Stimulated activated CD4-positive, alpha-beta T cell treated with anti-CD3 and anti-CD28 coated beads, TNF-alpha, amount 100 ng/mL, for 1 hour (primary cell): Measurements from ENCODE around the gene HNRNPUL1.

ENCODE experiments used
- DNase-seq, 3 donors: peaks; one replicate each; pipeline ENCODE4 v3.0.0-alpha.2; 2020; ENCODE audit warnings: low read depth in 3 of 3, low spot score in 1 of 3

The HNRNPUL1 gene

DNA sequence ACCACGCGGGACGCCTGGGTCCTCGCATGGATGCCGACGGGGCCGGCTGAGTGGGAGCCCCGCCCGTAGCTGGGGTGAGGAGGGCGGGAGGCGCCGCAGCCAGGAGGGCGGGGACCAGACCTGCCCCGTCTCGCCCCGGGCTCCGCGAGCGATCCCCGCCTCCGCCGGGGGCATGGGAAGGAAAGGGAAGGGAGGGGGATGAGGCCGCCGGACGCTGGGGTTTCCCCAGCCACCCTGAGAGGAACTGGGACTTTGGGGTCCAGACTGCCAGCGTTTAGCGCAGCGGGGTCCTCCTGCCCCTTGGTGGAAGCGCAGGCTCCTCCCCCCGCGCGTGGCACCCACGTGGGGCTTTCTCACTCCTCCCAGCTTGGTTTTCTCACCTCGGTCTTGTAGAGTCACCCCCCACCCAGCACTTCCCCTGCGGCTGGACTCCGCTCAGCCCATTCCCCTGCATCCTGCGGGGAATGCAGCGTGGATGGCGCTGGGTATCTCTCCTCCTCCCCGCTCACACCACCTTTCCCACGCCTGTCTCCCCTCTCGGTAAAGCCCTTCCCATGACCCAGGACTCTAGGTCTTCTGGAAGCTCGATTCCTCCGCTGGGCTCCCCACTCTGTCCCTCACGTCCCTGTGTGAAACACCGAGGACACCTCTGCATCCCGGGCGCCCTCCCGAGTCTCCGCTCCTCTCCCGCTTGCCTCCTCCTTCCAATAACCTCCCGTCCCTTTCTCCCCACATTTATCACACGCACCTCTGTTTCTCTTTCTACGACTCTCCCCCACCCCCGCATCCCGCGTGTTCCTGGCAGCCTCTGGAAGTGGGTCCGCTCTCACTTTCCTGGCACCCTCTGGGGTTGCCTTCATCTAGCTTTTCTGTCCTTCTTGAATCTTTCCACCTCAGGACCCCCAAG lies 87.4 kb downstream of the HNRNPUL1 start:
- peak; percentile 57 to 69 (median 59) for DNase-seq

- DNase-seq = no peak
These were observed 88.1 kb downstream of the HNRNPUL1 start for GRCh38 chr19:41352279-41352608.

DNA sequence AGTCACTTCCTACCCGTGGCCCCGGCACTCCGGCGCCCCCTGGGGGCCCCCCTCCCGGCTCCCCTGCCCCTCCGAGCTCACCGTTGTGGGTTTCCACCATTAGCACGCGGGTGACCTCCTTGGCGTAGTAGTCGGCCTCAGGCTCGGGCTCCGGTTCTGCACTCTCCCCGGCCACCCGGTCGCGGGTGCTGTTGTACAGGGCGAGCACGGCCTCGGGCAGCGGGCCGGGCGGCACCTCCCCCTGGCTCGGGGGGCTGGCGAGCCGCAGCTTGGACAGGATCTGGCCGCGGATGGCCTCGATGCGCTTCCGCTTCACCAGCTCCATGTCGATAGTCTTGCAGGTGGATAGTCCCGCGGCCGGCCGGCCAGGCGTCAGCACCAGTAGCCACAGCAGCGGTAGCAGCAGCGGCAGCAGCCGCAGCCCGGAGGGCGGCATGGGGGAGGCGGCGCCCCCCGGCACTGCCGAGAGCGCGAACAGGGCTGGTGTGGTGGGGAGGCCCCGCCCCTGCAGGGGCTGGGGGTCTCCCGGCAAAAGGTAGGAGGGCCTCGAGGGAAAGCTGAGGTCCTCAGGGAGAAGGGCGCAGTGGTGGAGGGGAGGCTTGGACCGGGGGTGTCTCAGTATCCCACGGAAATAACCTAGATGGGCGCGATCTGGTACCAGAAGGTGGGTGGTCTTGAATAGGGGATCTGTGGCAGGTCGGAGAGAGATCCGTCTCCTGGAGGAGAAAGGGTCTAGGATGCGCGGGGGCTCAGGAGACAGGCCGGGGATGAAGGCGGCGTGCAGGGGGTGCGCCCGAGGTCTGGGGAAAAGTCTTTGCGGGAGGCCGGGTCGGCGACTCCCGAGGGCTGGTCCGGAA lies 88.7 kb downstream of the HNRNPUL1 start:
- DNase-seq = peak in 2 of 3 donors; percentile 63 to 77

DNA sequence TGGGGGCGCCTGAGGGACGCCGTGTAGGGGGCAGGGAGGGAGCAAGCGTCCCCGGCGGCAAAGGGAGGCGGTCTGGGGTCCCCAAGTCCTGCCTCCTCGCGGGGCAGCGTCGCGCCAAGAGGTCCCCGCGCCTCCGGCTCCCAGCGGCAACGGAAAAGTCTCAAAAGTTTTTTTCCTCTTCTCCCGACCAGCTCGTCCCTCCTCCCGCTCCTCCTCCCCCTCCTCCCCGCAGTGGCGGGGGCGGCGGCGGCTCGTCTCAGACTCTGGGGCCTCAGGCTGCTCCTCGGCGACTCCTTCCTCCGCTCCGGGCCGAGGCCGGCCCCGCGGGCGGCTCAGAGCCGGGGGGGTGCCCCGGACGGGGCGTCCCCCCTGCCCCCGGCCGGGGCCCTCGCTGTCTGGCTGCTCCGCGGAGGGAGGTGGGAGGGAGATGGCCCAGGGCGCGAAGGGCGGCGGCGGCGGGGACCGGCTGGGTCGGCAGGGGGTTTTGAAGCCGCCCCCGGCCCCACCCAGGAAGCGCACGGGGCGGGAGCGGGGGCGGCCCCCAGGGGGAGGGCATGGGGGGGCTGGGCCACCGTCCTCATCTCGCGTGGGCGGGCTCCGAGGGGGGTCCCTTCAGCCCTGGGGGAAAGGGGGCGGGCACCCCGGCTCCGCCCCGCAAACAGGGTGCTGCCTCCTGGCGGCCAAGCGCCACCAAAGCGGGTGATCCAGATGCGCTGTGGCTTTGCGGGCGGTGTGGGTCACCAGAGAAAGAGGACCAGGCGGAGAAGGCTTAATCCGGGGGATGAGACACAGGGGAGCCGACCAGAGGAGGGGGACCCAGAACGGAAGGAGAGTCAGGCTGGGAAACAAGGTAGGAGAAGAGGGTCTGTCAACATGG lies 89.5 kb downstream of the HNRNPUL1 start, which contains the start of gene TGFB1:
TGFB1 (minus strand) TSS at position 457 of the 877 bp plus-strand sequence. CDS start 878 bp downstream, outside the sequence.
- DNase-seq = peak; percentile 88 to 91 (median 90)

DNA sequence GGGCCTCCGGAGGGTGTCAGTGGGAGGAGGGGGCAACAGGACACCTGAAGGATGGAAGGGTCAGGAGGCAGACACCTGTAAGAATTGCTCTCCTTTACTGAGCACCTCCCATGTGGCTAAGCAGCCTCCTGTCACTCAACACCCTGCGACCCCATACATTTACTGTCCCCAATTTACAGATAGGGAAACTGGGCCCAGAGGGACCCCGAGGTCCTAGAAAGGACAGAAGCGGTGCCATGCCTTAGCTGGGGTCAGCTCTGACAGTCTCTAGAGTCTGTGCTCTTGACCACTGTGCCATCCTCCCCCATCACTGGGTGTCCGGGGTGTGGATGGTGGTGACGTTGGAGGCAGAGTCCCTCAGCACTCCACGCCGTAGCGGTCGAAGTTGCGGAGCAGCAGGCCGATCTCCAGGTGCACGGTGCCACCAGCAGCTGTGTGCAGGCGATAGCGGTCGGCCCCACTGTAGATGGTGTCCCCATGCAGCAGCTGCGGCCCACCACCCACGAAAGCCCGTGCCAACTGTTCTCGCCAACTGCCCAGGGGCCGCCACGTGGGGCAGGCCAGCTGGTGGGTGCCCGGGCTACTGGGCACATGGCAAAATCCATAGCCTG lies 90.3 kb downstream of the HNRNPUL1 start:
- DNase-seq = no peak

DNA sequence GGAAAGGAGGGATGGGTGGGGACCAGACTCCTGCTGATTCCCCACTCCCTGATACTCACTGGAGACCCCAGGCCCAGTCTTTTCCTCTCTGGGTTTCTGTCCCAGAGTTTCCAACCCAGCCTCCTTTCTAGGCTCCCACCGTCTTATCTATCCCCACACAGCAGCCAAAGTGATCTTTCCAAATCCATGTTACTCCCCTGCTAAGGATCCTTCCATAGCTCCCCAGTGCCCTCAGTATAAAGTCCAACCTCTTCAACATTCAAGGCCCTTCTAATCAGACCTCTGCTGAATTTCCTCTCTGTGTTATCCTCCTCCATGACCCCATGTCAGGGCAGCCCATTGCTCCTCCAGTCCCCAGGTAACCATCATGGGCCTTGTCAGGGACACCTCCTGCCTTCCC lies 90.9 kb downstream of the HNRNPUL1 start:
- no peak for DNase-seq

DNA sequence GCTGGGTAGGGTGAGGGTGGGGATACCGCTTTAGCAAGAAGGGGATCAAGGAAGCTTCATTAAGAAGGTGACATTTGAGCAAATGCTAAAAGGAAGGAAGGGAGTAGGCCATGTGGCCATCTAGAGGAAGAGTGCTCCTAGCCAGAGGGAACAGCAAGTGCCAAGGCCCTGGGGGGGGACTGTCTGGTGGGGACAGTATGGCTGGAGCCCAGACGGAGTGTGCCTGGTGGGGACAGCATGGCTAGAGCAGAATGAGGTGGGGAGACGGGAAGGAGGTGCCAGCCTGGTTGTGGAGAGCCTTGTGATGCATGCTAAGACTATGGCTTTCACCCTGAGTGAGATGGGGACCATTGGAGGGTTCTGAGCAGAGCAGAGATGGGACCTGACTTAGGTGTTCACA lies 91.6 kb downstream of the HNRNPUL1 start:
- no peak for DNase-seq

GRCh38 chr19:41356984-41357739 lies 93.0 kb downstream of the HNRNPUL1 start:
- no peak for DNase-seq
